HG03354 (cell line): ENCODE measurements around the gene EDIL3.
"Not testable (repeated sequence)": the region's sequence is repeated elsewhere in the genome, so short reads cannot be mapped to it uniquely, and the experiment has no call there.

Source experiments
- ATAC-seq: cut with Tn5 transposase; IDR thresholded peaks from one replicate; pipeline ENCODE4 v1.9.1; 2021; ENCODE audit warnings: mild to moderate bottlenecking; ENCODE audit not compliant: unreplicated experiment, poor library complexity, severe bottlenecking

EDIL3 gene

DNA sequence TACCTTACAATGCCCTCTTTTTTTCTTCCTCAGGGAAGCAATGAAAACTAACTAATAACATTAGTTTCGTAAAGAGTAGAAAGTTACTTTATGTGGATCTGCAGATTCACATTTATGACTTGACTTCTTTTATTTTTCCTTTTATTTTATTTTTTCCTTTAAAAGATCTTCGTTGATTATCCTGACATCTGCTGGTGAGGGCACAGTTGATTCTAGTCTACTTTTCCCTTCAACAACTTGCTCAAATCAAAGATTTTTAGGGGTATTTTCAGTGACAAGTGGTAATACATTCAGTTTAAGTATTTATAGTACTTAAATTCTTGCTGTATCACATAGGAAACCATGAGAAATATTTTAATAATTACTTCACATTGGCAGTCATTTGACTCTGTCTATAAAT is 4.9 kb downstream of the EDIL3 start:
- ATAC-seq: no peak

DNA sequence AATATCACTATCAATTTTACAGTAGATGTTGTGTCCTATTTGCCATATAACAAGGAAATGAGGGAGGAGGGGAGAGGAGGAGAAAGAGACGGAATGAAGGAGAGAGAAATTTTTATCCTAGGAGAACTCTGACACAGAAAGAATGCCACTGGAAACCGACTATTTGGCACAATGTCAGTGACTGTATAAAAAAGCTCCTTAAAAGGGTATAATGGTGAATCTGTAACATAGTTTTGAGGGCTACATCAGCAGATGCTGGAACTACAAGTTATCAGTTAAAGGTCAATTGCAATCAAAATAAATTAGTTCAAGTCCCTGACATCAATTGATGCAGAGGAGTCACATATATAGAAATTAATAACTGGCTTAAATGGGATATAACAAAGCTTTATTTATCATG is 5.7 kb downstream of the EDIL3 start:
- no peak for ATAC-seq

DNA sequence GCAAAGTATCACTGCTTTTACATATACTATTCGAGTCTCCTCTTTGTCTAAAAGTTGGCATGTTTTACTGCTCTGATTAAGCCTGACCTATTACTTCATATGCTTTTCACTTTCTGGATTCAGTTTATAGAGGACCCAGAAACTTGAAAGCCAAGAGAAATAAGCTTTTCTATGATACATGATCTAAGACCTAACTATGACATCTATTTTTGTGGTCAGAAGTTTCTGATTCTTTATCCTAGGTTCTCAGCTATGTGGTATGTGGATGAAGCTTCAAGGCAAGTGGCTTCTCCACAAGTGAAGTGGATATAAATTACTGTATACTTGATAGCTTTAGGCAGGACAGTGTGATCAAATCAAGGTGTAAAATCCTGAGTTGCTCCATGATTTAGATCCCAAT is 6.3 kb downstream of the EDIL3 start:
- ATAC-seq: no peak

DNA sequence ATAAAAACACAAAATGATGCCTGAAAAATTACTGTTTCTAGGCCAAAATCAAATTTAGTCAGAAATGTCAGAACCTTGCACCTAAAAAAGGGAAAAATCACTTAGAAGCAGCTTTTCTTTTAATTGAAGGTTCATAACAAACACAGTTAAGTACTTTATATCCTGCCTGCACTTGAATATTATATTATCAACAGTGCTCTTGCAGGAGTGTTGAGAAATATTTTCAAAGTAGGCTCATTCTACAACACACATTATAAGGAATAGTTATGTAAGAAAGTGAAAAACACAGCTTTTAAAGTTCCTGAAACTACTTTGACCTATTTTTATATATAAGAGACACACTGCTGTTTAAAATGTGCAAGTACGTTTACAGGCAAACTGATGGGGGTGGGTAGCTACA is 8.3 kb downstream of the EDIL3 start:
- ATAC-seq: no peak

DNA sequence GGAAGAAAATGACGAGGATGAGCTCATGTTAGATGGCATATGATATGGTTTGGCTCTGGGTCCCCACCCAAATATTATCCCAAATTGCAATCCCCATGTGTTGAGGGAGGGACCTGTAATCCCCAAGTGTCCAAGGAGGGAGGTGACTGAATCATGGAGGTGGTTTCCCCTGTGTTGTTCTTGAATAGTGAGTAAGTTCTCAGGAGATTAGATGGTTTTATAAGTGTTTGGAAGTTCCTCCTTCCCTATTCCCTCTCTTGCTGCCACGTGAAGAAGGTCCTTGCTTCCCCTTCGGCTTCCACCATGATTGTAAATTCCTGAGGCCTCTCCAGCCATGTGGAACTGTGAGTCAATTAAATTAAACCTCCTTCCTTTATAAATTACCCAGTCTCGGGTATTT is 10.1 kb downstream of the EDIL3 start:
- ATAC-seq: no peak

DNA sequence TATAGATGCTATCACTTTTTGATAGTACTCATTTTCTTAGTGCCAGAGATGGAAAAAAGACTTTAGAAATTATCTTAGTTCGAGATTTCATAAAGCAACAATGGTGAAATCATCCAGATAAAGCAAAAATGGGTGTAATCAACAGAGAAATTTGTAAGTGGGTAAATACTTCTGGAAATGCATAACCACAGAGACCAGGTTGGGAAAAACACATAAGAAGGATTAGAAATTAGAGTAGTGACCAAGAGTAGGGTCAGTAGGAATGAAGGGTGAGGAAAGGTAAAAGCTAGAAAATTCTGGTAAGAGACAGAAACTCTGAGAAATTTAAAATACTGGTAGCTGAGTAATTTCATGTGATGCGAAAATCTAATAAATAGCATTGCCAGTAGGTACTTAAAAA is 11.2 kb downstream of the EDIL3 start:
- no peak for ATAC-seq

DNA sequence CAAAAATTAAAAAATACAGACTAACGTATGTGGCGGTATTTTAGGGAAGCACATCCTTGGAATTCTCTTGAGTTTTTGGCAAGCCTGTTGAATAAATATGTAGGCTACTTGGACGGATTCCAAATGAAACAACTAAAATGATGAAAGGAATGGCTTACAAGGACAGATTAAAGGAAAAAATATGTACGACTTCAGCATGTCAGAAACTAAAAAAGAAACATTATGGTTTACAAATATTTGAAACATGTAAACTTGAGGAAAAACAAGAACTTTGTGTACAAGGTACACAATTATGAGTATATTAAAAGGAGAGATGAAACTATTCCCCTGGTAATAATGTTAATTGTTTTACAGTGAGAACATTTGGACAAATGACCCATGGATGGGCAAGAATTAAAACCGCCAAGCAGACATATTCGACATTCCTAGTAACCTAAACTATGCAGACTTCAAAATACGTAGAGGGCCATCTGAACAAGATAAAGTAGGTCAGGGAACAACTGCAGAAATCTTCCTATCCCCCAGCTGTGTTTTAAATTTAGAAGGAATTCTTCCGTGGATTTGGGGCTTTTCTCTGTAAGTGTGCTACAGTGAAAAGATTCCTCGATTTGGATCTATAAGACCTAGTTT is 12.5 kb downstream of the EDIL3 start:
- ATAC-seq: no peak

DNA sequence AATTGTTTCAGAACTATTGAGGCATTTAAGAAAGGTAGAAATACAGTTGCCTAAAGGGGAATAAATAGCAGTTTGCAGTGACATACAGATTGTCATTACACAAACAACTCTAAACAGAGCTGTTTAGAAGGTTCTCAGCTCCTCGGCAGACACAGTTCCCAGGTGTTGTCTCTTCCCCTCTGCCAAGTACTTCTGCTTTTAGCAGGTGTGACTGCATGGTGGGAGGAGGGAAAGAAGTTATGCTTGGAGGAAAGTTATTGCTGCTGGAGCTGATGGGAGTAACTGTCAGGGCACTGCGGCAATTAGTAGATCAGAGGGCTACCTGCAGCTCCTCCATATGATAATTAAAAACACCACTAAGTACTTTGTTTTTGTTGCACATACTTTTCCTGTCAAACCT is 14.5 kb downstream of the EDIL3 start:
- no peak for ATAC-seq

DNA sequence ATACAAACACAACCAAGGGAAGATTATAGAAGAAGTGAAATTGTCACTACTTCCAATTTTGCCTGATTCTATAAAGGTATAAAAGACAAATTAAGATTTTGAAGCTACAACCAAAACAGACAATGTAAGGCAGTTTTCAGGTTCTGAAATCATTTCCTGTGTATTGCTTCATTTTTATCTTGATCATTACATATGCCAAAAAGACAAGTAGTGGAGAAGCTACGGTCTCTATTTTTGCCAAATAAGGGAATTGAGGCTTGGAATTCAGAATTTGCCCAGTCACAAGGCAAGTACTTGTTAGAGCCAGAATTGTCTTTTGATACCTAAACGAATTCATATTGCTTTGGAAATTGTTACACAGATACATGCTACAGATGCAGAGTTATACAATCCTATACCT is 20.6 kb downstream of the EDIL3 start:
- no peak for ATAC-seq

DNA sequence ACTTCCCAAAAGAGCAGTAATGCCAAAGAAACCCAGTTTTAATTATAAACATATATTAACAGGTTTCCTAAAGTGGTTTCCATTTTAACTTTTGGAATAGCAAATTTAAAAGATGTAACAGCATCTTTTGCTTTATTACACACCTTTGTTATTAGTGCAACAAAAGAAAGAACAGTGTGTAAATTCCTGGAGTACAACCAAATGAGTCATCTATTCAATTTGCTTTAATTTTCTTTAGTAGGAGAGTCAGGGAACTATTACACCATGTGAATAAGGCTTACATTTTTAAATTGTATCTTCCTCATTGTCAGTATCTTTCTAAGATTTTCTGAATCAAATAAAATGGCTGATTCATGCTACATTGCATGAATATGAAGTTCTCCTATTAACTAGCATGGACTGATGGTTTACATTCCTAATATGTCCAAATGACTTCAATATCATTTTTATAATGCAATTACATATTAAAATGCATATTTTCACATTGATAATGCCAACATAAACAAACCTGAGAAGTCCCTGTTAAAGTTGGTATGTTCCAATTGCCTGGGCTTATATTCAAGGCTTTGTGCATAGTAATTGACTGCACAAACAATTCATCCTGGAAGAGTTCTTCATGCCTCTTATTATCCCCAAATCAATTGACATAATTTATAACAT is 22.5 kb downstream of the EDIL3 start:
- ATAC-seq: no peak

DNA sequence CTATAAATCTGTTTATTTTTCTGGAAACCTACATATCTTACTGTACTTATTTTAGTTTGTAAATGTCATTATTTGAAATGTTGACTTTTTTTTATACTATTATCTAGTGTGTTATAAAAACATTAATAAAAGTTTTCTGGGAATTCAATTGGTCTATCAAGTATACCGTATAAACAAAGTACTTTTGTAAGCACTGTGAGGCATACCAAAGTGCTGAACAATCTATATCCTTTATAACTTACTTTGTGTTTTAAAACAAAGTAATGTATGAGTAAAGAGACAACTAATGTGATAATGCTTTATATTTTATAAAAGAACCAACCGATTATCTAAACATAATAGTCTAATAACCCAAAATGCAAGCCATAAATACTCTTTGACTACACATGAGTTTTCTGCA is 23.1 kb downstream of the EDIL3 start:
- no peak for ATAC-seq

DNA sequence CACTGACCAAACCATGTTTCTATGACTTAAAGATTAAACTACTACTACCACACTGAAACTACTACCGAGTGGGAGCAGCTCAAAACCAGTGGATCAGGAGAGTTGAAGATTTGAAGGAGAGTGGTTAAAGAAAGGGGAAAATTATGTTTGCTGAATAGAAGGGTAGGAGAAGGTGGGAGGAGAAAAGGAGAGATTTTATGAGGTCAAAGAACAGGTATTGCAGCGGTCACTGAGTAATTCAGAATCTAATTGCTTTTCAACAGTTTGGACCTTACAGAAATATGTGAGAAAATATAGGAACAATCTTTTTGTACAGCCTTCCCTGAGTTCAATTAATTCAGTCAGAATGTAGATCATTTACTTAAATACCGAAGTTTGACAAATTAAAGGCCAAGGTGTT is 24.6 kb downstream of the EDIL3 start:
- no peak for ATAC-seq

DNA sequence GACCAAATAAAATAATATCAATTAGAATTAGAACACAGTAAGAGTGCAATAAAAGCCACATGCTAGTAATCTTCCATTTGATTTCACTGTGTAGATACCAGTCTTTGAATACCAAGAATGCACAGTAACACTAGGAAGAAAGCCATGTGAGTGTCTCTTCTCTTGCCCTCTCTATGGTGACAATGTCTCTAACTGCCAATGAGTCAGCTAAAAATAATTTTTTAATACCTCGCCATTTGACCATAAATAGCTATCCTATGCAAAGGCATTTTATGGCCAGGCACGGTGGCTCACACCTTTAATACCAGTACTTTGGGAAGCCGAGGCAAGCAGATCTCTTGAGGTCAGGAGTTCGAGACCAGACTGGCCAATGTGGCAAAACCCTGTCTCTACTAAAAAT is 30.6 kb downstream of the EDIL3 start:
- no peak for ATAC-seq

DNA sequence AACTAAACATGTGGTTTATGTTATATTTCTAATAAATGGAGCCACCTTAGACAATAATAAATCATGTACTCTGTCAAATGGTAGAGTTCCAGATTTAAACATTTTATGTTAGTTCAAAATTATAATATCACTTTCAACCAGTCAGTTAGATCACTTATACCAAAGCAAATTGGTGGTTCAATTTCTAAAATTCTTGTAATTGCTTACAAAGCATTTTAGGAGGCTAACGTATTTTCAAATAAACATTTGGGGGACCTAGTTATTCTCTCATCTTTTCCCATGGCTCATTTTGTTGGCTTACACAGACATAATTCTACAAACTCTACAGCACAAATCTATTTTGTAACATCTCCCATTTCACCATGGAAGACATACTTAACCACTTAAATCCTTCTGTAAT is 39.9 kb downstream of the EDIL3 start:
- no peak for ATAC-seq

DNA sequence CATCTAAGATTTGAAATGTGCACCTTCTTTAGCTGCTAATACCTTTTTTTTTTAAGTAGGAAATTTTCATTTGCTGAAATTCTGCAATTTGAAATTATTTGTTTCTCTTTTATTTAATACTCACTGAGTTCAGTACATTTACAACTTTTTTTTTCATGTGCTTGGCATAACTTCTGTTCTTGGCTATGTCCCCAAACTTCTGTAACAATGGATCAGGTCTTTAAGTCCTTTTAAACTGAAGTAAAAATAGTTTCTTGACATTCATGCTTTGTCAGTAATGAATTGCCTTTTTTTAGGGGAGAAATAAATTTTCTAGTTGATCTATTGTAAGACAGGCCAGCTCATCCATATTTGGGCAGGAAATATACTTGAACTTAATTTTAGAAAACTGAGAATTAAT is 41.5 kb downstream of the EDIL3 start:
- ATAC-seq: no peak

DNA sequence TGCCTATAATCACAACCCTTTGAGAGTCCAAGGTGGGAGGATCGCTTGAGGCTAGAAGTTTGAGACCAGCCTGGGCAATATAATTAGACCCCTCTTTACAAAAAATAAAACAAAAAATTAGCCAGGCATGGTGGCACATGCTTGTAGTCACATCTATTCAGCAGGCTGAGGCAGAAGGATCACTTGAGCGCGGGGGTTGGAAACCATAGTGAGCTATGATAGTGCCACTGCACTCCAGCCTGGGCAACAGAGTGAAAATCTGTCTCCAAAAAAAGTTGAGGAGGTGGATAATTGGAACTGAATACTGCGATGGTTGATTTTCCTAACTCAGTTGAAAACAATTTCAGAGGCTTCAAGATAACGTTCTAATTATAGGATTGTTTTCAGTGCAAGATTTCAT is 52.6 kb downstream of the EDIL3 start:
- ATAC-seq: no peak

DNA sequence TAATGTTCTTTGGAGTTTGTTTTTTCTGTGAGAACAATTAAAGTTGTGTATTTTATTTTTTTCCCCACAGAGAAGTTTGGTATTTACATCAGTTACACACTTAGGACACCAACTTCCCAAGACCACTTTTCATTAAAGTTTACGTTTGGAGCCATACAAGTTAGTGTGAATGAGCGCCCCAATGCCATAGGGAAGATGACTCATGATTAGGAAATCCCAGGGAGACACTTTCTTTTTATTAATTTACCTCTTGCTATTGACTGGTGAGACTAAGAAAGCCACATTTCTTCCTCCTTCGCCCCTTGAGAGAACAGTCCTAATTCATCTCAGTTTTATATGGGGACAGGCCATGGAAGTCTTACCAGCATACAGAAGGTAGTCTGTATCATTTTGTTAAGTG is 57.1 kb downstream of the EDIL3 start:
- no peak for ATAC-seq

DNA sequence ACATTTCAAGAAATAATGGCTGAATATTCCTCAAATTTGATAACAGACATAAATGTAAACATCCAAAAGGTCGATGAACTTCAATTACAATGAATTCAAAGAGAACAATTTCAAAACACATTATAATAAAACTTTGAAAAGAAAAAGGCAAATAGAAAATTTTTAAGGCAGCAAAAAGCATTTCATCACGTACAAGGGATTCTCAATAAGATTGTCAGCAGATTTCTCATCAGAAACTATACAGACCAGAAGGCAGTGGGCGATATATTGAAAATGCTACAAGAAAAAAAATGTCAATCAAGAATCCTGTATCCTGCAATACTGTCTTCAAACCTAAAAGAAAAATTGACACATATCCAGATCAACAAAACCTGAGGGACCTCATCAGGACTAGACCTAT is 62.0 kb downstream of the EDIL3 start:
- no peak for ATAC-seq

DNA sequence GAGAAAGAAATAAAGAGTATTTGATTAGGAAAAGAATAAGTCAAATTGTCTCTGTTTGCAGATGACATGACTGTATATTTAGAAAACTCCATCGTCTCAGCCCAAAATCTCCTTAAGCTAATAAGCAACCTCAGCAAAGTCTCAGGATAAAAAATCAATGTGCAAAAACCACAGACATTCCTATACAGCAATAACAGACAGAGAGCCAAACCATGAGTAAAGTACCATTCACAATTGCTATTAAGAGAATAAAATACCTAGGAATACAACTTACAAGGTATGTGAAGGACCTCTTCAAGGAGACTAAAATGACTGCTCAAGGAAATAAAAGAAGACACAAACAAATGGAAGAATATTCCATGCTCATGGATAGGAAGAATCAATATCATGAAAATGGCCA is 66.9 kb downstream of the EDIL3 start:
- not testable (repeated sequence) for ATAC-seq

DNA sequence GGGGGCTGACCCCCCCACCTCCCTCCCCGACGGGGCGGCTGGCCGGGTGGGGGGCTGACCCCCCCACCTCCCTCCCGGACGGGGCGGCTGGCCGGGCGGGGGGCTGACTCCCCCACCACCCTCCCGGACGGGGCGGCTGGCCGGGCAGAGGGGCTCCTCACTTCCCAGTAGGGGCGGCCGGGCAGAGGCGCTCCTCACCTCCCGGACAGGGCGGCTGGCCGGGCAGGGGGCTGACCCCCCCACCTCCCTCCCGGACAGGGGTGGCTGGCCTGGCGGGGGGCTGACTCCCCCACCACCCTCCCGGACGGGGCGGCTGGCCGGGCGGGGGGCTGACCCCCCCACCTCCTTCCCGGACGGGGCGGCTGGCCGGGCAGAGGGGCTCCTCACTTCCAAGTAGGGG is 72.4 kb downstream of the EDIL3 start:
- ATAC-seq: not testable (repeated sequence)

DNA sequence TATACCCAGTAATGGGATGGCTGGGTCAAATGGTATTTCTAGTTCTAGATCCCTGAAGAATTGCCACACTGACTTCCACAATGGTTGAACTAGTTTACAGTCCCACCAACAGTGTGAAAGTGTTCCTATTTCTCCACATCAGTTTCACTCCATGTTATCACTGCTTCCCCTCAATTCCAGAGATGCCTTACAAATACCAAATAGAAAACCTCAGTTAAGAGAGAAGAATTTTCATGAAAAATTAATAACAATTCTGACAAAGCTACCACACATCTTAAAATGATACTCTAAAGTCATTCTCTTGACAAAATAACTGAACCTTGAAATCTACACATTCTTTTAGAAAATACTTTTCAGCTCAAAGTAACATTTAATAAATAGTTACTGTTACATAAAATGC is 74.8 kb downstream of the EDIL3 start:
- not testable (repeated sequence) for ATAC-seq

DNA sequence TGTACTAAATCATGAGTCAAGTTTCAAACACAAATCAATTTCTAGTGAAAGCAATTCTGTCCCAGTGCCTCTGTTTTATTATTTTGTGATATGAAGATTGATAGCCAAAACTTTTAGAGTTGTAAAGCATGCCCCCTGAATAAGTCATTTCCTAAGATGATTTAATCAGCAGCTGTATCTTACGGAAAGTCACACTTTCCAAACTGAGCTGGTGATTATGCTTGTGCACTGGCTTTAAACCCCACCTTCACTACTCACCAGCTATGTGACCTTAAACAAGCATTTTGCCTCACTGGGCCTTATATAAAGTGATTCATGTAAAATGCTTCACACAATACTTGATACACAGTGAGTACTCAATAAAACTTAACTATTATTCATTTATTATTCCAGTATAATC is 78.1 kb downstream of the EDIL3 start:
- no peak for ATAC-seq
